GM12875 (cell line): ENCODE measurements around the gene NAV2.

ENCODE experiments used
- H3K4me3 ChIP-seq: one replicate; pipeline ENCODE4 v1.5.1; 2011; ENCODE audit warnings: low read depth, low read length, control low read depth
- CTCF ChIP-seq: IDR thresholded peaks from 2 replicates; pipeline ENCODE4 v1.5.1; 2011; ENCODE audit warnings: low read depth, mild to moderate bottlenecking, control low read depth, inconsistent platforms, low read length, moderate library complexity, borderline replicate concordance; ENCODE audit not compliant: insufficient read depth

The NAV2 gene

GRCh38 chr11:19882356-19882755 is 169.7 kb downstream of the NAV2 start:
- no peak overlapping the region for H3K4me3 ChIP-seq
- TF ChIP-seq CTCF, result no peak

- no peak for TF ChIP-seq CTCF
Observed at GRCh38 chr11:19886498-19886897, 173.9 kb downstream of the NAV2 start.

DNA sequence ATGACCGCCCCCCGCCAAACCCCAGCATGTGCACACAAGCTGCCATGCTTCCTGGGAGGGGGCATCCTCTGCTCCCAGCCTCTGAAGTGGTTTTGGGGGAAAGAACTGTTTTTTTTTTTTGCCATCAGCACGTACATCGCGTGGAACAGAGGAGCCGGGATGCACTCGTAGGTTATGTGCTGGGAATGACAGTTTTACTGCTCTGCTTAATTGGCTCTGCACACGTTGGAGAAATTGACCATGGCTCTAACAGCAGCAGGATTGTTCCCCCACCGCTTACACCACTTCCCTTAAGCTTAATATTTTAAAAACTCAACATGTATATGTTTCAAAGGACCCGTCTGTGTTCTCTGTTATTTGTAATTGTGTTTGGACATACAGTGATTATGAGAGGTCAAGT is 175.2 kb downstream of the NAV2 start:
- no peak for TF ChIP-seq CTCF
- no peak overlapping the region for H3K4me3 ChIP-seq

More at GRCh38 chr11:19886498-19886897, 173.9 kb downstream of the NAV2 start:
- H3K4me3 ChIP-seq, result no peak overlapping the region

DNA sequence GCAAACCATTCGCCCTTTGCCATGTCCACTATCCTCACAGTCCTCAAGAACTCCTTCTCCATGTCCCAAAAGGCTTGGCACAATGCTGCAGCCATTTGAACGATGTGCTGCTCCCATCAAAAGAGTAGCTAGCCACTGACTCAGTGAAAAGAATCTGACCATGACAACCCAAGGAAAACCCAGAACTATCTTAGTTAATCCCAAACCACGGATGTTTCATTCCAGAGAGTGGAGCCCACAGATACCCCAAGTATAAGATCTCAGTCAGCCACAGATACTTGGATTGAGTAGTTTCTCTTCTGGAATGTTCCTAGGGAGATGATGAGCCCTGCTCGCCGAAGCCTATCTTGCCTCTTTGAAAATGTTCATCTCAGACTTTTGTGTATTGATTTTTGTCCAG is 176.9 kb downstream of the NAV2 start:
- H3K4me3 ChIP-seq, result no peak overlapping the region
- no peak for TF ChIP-seq CTCF

DNA sequence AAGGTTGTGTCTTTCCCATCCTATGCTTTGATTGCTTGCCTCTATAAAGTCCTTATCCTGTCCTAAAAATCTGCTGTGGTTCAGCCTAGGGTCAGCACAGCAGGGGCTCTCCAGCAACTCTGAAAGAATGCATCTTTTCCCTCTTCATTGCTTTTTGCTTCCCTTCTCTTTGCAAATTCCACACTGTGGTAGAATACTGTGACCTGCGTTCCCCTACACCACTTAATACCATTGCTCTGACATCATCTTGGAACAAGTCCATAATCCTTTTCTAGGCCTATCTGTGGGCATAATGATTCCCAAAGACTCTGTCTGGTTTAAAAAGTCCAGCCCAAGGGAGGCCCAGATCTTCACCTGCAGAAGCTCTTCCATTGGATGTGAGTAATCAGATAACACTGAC is 177.7 kb downstream of the NAV2 start:
- TF ChIP-seq CTCF, result no peak
- no peak overlapping the region for H3K4me3 ChIP-seq

DNA sequence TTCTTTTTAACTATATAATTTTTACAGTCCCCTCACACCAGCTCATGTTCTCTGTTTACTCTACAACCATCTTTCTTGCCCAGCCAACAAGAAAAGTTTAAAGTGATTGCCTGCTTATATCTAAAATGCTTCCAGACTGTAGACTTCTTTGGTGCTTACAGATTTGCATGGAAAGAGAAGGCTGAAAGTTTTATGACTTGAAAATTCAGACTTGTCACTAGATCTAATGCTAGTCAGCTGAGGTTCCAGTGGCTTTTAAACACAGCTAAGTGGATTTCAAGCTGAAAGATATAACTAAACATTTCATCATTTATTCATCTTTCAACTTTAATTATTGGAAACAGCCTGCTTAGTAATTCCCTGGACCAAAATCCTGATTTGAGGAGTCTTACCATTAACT is 178.4 kb downstream of the NAV2 start:
- no peak for TF ChIP-seq CTCF
- H3K4me3 ChIP-seq, result no peak overlapping the region

- H3K4me3 ChIP-seq, result no peak overlapping the region
- no peak for TF ChIP-seq CTCF
Observed at GRCh38 chr11:19892387-19892786, 179.8 kb downstream of the NAV2 start.
